SIG-M5 treated with dmso at 0.1 percent for 504 hours (cell line): ENCODE results near the gene PRM3.

Source experiments
- DNase-seq: peaks from one replicate; lab custom pipeline; 2025; ENCODE audit not compliant: unreplicated experiment; lab: John Stamatoyannopoulos, UW

Gene PRM3

DNA sequence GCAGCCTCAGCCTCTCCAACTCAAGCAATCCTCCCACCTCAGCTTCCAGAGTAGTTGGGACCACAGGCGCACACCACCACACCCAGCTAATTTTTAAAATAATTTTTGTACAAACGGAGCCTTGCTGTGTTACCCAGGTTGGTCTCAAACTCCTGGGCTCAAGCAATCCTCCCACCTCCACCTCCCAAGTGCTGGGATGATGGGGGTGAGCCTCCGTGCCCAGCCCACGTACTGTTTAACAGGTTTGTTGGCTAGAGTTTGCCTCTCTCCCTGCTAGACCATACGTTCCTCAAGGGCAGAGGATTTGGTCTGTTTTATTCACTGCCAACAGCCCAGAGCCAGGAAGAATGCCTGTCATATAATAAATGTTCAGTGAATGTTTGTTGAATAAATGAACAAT, 44.0 kb downstream of the PRM3 start:
- no peak for DNase-seq

DNA sequence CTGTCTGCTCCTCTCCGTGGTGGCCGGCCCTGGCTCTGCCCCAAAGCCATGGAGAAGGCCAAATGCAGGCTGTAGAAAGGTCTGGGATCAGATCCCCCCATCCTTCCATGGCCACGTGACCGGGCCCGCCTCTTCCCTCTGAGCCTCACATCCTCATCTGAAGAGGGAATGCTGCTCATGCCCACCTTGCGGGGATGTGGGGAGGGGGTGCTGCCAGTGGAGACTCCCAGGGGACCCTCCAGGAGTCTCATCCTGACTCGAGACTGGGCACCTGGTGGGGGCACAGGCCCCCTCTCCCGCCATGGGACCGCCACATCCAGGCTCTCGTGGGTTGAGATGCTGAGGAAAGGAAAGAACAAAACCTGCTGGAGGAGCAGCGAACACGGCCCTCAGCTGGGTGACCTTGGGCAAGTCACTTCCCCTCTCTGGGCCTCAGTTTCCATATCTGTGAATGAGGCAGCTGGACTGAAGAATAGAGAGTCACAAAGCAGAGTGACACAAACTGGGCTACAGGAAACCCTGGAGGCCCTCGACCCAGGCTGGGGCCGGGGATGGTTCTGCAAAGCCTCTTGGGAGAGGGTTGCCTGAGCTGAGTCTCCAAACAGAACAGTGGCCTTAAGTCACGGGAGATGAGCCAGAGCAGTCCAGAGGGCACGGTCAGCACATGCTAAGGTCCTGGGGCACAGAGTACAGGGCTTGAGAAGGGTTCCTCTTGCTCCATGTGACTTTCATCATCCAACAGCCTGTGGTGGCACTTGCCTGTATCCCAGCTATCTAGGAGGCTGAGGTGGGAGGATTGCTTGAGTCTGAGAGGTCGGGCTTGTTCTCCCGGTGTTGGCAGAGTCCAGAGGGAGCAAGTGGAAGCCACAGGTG, 47.5 kb downstream of the PRM3 start:
- DNase-seq, result no peak

DNA sequence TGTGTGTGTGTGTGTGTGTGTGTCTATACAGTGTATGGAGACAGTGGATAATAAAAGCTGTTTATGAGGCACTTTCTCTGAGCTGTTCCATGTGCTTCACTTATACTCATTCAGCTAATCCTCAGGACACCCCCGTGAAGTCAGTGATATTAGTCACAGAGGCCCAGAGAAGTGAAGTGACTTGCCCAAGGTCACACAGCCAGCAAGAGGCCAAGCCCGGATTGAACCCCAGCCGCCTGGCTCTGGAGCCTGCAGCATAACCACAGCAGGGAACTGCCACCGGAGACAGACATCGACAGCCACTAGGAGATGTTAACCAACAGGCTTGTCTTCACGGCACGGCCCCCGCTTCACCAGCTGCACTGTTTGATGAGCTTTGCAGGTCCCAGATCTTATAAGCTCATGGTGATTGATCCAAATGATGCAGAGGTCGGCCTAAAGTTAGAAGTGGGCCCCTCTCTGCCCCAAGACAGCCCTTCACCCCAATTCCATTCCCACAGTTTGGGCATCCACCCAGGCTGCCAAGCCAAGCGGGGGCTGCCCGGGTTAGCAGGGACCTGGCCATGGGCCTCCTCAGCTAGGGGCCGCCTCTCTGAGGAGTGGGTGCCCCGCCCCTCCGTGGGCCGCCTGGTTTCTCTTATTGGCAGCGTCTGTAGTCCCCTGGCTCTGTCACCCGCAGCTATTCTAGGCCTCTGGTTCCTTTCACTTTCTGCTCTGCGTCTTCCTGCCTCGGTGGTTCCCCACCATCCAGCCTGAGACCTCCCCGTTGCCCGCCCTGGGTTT, 48.3 kb downstream of the PRM3 start:
- DNase-seq, result peak; percentile 13

DNA sequence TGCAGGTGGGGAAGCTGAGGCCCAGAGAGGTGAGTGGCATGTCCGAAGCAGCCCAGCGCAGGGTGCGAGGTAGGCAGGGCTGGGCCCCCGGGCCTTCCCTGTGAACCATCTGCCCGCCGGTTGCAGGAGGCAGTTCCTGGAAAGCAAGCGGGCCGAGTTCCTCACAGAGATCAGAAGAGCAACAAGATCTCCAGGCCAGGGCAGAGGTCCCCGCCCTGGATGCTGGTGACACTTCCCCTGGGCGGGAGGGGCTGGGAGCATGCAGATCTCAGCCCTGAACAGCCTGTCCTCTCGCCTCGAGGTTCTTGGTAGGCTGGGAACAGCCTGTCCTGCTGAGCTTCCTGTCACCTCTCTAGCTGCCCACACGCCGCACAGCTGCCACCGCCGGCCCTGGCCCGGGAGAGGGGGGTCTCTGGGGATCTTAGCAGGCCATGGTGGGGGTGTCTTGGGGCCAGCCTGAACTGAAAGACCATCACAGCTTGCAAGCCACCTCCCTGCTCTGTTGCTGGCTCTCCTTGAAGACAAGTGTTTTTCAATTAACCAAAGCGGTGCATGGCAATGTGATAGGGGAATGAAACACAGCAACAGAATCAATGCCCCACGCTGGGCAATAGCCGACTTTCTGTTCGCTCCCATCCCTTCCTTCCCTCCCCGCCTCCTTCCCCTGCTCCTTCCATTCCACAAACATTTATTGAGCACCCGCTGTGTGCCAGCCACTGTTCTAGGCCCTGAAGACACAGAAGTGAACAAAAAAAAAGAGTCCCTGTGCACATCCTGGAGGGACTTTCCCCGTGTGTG, 49.1 kb downstream of the PRM3 start:
- no peak for DNase-seq
